ENCODE measurements around the gene KIR2DL1. TPM values are rescaled to one million over a fixed set of nuclear protein-coding genes. Genes with fewer than 3 reads are reported as not detected.
"Not testable (repeated sequence)": the region's sequence is repeated elsewhere in the genome, so short reads cannot be mapped to it uniquely, and the experiment has no call there.

KIR2DL1 gene
- total and polyA plus RNA-seq, 3 experiments from 2014 or later = 0.13 to 3.1 TPM; not detected in 1

- POLR2A ChIA-PET; CTCF ChIA-PET; H3K4me3 Mint-ChIP-seq; H3K4me1 ChIP-seq (ENCODE audit: insufficient read depth, low read length); H3K4me3 ChIP-seq (ENCODE audit: low read length); H3K4me1 Mint-ChIP-seq; H3K27me3 ChIP-seq (ENCODE audit: insufficient read depth, low read length, poor library complexity, severe bottlenecking); DNase-seq; H3K27me3 Mint-ChIP-seq; H3K27ac ChIP-seq (ENCODE audit: low read depth, low read length); H3K36me3 ChIP-seq (ENCODE audit: insufficient read depth, low read length); H3K27ac Mint-ChIP-seq; H3K9me3 Mint-ChIP-seq; H3K36me3 Mint-ChIP-seq; H3K9me3 ChIP-seq (ENCODE audit: low read length): not testable (repeated sequence)
Measured at GRCh38 chr19:54756204-54757110, 13.1 kb upstream of the KIR2DL1 start.

DNA sequence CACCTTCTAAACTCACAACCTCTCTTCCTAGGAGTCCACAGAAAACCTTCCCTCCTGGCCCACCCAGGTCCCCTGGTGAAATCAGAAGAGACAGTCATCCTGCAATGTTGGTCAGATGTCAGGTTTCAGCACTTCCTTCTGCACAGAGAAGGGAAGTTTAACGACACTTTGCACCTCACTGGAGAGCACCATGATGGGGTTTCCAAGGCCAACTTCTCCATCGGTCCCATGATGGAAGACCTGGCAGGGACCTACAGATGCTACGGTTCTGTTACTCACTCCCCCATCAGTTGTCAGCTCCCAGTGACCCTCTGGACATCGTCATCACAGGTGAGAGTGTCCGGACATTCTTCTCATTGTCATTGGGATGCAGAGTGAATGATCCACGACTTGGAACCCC is 11.0 kb upstream of the KIR2DL1 start:
- POLR2A ChIA-PET; H3K9me3 ChIP-seq (ENCODE audit: low read length); CTCF ChIA-PET; H3K27me3 Mint-ChIP-seq; H3K4me3 ChIP-seq (ENCODE audit: low read length); H3K4me3 Mint-ChIP-seq; H3K27ac ChIP-seq (ENCODE audit: low read depth, low read length); H3K27me3 ChIP-seq (ENCODE audit: insufficient read depth, low read length, poor library complexity, severe bottlenecking); DNase-seq; H3K27ac Mint-ChIP-seq; H3K36me3 Mint-ChIP-seq; H3K4me1 Mint-ChIP-seq; H3K36me3 ChIP-seq (ENCODE audit: insufficient read depth, low read length); H3K4me1 ChIP-seq (ENCODE audit: insufficient read depth, low read length); H3K9me3 Mint-ChIP-seq: not testable (repeated sequence)

DNA sequence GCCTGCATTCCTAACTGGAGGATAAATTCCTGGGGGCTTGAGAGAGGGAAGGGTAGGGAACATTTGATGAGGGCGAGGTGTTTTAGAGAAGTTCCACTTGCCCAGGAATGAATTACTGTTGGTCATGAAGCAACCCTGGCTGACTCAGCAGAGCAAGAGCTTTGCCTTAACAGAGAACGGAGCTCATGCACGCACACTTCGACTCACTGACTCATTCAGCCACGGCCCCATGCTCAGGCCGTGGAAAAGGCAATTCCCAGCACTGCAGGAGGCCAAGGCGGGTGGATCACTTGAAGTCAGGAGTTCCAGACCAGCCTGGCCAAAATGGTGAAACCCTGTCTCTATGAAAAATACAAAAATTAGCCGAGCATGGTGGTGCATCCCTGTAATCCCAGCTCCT is 5.4 kb upstream of the KIR2DL1 start:
- H3K4me1 ChIP-seq (ENCODE audit: insufficient read depth, low read length) = not testable (repeated sequence)

GRCh38 chr19:54766464-54766863 is 3.1 kb upstream of the KIR2DL1 start:
- H3K27me3 ChIP-seq (ENCODE audit: insufficient read depth, low read length, poor library complexity, severe bottlenecking); CTCF ChIA-PET; H3K36me3 ChIP-seq (ENCODE audit: insufficient read depth, low read length); DNase-seq; H3K9me3 ChIP-seq (ENCODE audit: low read length); H3K4me1 Mint-ChIP-seq; H3K9me3 Mint-ChIP-seq; H3K4me3 ChIP-seq (ENCODE audit: low read length); H3K36me3 Mint-ChIP-seq; H3K4me1 ChIP-seq (ENCODE audit: insufficient read depth, low read length); POLR2A ChIA-PET; H3K27ac ChIP-seq (ENCODE audit: low read depth, low read length); H3K4me3 Mint-ChIP-seq; H3K27ac Mint-ChIP-seq: not testable (repeated sequence)
- peaks cover 5 to 17% of the 10 kb centered on the region in 2 donors for H3K27me3 Mint-ChIP-seq

More for the DNA sequence above, 5.4 kb upstream of the KIR2DL1 start:
- CTCF ChIA-PET; DNase-seq; H3K4me3 ChIP-seq (ENCODE audit: low read length); H3K27me3 Mint-ChIP-seq; H3K27ac ChIP-seq (ENCODE audit: low read depth, low read length); H3K9me3 Mint-ChIP-seq; POLR2A ChIA-PET; H3K36me3 ChIP-seq (ENCODE audit: insufficient read depth, low read length); H3K9me3 ChIP-seq (ENCODE audit: low read length); H3K27me3 ChIP-seq (ENCODE audit: insufficient read depth, low read length, poor library complexity, severe bottlenecking); H3K27ac Mint-ChIP-seq; H3K36me3 Mint-ChIP-seq; H3K4me1 Mint-ChIP-seq; H3K4me3 Mint-ChIP-seq: not testable (repeated sequence)

DNA sequence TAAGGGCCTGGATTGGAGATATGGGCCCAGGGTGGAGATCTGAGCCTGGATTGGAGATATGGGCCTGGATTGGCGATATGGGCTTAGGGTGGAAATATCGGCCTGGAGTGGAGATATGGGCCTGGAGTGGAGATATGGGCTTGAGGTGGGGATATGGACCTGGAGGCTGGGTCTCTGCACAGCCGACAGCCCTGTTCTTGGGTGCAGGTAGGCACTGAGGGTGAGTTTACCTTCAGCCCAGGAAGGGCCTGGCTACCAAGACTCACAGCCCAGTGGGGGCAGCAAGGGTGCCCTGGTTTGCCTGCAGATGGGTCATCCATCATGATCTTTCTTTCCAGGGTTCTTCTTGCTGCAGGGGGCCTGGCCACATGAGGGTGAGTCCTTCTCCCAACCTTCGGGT is 918 bp downstream of the KIR2DL1 start:
- H3K27ac ChIP-seq (ENCODE audit: low read depth, low read length); H3K36me3 ChIP-seq (ENCODE audit: insufficient read depth, low read length); H3K9me3 ChIP-seq (ENCODE audit: low read length); H3K36me3 Mint-ChIP-seq; H3K4me1 Mint-ChIP-seq; H3K4me1 ChIP-seq (ENCODE audit: insufficient read depth, low read length); DNase-seq; CTCF ChIA-PET; H3K4me3 Mint-ChIP-seq; POLR2A ChIA-PET; H3K27me3 ChIP-seq (ENCODE audit: insufficient read depth, low read length, poor library complexity, severe bottlenecking); H3K4me3 ChIP-seq (ENCODE audit: low read length); H3K9me3 Mint-ChIP-seq: not testable (repeated sequence)
- Mint-ChIP-seq H3K27ac (peak overlapping the region in 1 of 8 donors; percentile 58), H3K27me3 (peaks cover 7 to 22% of the 10 kb centered on the region in 2 donors)

DNA sequence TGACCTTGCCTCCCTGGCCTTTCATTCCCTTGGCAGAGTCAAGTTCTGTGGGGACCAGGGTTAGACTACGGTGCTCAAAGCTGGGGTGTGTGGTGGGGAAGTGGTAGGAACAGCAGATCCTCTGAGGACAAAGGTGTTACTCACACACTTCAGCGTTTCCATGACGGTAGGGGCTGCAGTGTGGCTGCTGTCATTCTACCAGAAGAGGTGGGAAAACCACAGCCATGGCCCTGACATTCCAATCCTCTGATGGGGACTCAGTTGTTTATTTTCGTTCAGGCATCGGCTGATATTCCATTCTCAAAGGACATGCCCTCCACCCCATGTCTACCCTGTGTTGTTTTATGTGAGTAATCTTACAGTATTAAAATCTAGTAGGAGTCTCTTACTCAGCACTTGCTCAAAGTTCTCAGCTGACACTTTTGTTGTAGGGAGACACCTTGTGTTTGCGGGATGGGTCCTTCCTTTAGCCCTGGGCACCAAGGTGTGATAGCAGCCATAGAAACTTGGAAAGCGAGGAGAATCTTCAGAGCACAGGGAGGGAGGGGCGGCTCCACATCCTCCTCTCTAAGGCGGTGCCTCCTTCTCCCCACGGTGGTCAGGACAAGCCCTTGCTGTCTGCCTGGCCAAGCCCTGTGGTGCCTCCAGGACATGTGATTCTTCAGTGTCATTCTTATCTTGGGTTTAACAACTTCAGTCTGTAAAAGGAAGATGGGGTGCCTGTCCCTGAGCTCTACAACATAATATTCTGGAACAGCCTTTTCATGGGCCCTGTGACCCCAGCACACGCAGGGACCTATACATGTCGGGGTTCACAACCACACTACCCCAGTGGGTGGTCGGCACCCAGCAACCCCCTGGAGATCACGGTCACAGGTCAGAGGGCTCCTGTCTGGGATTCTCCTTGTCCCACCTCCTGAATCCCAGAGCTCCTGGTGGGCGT is 1.7 kb downstream of the KIR2DL1 start:
- H3K27ac ChIP-seq (ENCODE audit: low read depth, low read length); DNase-seq; H3K36me3 ChIP-seq (ENCODE audit: insufficient read depth, low read length); H3K9me3 ChIP-seq (ENCODE audit: low read length); CTCF ChIA-PET; H3K4me1 ChIP-seq (ENCODE audit: insufficient read depth, low read length); H3K27me3 ChIP-seq (ENCODE audit: insufficient read depth, low read length, poor library complexity, severe bottlenecking); H3K4me3 ChIP-seq (ENCODE audit: low read length); POLR2A ChIA-PET; H3K4me3 Mint-ChIP-seq; H3K9me3 Mint-ChIP-seq; H3K4me1 Mint-ChIP-seq; H3K36me3 Mint-ChIP-seq: not testable (repeated sequence)
- Mint-ChIP-seq H3K27me3 (peaks cover 7 to 24% of the 10 kb centered on the region in 2 donors), H3K27ac (peak overlapping the region in 1 of 8 donors; percentile 75)

DNA sequence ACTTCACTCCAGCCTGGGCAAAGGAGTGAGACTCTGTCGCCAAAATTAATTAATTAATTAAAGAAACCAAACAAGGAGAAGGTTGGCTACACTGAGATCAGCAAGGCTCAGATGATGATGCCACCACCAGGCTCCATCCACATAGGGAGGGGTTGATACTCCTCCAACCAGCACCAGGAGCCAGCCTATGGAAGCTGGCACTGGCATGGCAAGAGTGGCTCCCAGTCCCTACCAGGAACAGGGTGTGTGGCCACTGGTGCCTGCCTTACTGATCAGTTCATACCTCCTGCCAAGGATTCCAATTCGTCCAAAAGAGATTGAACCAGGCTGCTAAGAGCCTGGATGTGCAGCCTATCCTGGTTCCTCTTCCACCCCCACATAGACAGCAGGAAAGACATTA is 3.1 kb downstream of the KIR2DL1 start:
- CTCF ChIA-PET; H3K9me3 ChIP-seq (ENCODE audit: low read length); POLR2A ChIA-PET; H3K36me3 ChIP-seq (ENCODE audit: insufficient read depth, low read length); H3K4me3 ChIP-seq (ENCODE audit: low read length); H3K4me1 Mint-ChIP-seq; H3K4me1 ChIP-seq (ENCODE audit: insufficient read depth, low read length); H3K27me3 ChIP-seq (ENCODE audit: insufficient read depth, low read length, poor library complexity, severe bottlenecking); H3K36me3 Mint-ChIP-seq; DNase-seq; H3K4me3 Mint-ChIP-seq; H3K9me3 Mint-ChIP-seq; H3K27ac ChIP-seq (ENCODE audit: low read depth, low read length); H3K27ac Mint-ChIP-seq: not testable (repeated sequence)
- H3K27me3 Mint-ChIP-seq = peaks cover 7 to 21% of the 10 kb centered on the region in 2 donors

DNA sequence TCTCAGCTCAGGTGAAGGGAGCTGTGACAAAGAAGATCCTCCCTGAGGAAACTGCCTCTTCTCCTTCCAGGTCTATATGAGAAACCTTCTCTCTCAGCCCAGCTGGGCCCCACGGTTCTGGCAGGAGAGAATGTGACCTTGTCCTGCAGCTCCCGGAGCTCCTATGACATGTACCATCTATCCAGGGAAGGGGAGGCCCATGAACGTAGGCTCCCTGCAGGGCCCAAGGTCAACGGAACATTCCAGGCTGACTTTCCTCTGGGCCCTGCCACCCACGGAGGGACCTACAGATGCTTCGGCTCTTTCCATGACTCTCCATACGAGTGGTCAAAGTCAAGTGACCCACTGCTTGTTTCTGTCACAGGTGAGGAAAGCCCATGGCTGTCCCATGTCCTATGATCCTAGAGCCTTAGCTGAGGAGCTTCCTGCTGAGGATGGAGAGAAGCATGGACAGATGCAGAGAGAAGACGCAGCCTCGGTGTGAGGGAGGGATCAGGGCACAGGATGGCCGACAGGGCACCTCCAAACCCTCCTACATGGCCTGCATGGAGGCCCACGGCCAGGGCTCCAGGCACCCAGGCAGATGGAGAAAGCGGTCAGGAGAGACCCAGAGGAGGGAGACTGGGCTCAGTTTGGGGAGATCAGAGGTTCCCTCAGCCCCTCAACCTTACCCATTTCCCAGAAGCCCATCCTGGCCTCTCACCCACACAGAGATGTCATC is 5.7 kb downstream of the KIR2DL1 start:
- CTCF ChIA-PET; H3K9me3 ChIP-seq (ENCODE audit: low read length); POLR2A ChIA-PET: not testable (repeated sequence)

More for the DNA sequence above, 5.7 kb downstream of the KIR2DL1 start:
- DNase-seq; H3K9me3 Mint-ChIP-seq; H3K36me3 ChIP-seq (ENCODE audit: insufficient read depth, low read length); H3K27ac ChIP-seq (ENCODE audit: low read depth, low read length); H3K36me3 Mint-ChIP-seq; H3K4me3 Mint-ChIP-seq; H3K4me1 ChIP-seq (ENCODE audit: insufficient read depth, low read length); H3K27me3 ChIP-seq (ENCODE audit: insufficient read depth, low read length, poor library complexity, severe bottlenecking); H3K4me3 ChIP-seq (ENCODE audit: low read length); H3K4me1 Mint-ChIP-seq; H3K27ac Mint-ChIP-seq: not testable (repeated sequence)
- peaks cover 5 to 18% of the 10 kb centered on the region in 2 donors for H3K27me3 Mint-ChIP-seq
